ENCODE data around the gene CAMKMT.

DNA sequence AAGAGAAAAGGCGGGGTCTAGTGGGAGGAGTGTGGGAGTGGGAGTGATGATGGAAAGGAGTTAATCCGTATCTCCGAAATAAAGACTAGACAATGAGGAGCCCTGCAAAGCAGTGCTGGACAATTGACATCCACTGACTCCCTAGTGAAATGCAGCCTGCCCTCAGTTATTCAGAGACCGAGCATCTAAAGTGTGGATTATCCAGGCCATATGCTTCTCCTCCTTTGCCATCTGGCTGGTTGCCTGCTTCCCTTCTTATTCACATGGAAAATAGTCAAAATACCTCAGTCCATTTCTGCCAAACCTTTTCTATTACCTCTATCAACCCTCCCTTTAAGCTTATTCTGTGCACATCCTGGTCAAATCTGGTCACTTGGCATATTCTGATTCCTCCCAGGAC, 291.0 kb downstream of the CAMKMT start:
- TF ChIP-seq, protein P1, sequence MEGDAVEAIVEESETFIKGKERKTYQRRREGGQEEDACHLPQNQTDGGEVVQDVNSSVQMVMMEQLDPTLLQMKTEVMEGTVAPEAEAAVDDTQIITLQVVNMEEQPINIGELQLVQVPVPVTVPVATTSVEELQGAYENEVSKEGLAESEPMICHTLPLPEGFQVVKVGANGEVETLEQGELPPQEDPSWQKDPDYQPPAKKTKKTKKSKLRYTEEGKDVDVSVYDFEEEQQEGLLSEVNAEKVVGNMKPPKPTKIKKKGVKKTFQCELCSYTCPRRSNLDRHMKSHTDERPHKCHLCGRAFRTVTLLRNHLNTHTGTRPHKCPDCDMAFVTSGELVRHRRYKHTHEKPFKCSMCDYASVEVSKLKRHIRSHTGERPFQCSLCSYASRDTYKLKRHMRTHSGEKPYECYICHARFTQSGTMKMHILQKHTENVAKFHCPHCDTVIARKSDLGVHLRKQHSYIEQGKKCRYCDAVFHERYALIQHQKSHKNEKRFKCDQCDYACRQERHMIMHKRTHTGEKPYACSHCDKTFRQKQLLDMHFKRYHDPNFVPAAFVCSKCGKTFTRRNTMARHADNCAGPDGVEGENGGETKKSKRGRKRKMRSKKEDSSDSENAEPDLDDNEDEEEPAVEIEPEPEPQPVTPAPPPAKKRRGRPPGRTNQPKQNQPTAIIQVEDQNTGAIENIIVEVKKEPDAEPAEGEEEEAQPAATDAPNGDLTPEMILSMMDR (conservative IDR thresholded peaks at IDR 0.05; ENCODE audit: low read depth in 2 of 2) = no peak
- TF ChIP-seq POLR2AphosphoS5 (IDR thresholded peaks at IDR 0.05; ENCODE audit: low read depth) = no peak
- TF ChIP-seq ZNF114 (CRISPR knock-in tag; IDR thresholded peaks at IDR 0.05) = no peak
- no peak for TF ChIP-seq EZH2 (IDR thresholded peaks at IDR 0.05; ENCODE audit: low read depth, unreplicated experiment)
- TF ChIP-seq CREB1 (CRISPR knock-in tag; IDR thresholded peaks at IDR 0.05; ENCODE audit: low read depth) = no peak
- no peak for TF ChIP-seq EZH2phosphoT487 (IDR thresholded peaks at IDR 0.05; ENCODE audit: unreplicated experiment)
- TF ChIP-seq, protein P2, sequence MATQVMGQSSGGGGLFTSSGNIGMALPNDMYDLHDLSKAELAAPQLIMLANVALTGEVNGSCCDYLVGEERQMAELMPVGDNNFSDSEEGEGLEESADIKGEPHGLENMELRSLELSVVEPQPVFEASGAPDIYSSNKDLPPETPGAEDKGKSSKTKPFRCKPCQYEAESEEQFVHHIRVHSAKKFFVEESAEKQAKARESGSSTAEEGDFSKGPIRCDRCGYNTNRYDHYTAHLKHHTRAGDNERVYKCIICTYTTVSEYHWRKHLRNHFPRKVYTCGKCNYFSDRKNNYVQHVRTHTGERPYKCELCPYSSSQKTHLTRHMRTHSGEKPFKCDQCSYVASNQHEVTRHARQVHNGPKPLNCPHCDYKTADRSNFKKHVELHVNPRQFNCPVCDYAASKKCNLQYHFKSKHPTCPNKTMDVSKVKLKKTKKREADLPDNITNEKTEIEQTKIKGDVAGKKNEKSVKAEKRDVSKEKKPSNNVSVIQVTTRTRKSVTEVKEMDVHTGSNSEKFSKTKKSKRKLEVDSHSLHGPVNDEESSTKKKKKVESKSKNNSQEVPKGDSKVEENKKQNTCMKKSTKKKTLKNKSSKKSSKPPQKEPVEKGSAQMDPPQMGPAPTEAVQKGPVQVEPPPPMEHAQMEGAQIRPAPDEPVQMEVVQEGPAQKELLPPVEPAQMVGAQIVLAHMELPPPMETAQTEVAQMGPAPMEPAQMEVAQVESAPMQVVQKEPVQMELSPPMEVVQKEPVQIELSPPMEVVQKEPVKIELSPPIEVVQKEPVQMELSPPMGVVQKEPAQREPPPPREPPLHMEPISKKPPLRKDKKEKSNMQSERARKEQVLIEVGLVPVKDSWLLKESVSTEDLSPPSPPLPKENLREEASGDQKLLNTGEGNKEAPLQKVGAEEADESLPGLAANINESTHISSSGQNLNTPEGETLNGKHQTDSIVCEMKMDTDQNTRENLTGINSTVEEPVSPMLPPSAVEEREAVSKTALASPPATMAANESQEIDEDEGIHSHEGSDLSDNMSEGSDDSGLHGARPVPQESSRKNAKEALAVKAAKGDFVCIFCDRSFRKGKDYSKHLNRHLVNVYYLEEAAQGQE (IDR thresholded peaks at IDR 0.05; ENCODE audit: unreplicated experiment) = no peak

Data from GM23338 (cell line).